Large intestine (tissue), 3 donors: Measurements from ENCODE around the gene SF3B2. TPM values are rescaled to one million over a fixed set of nuclear protein-coding genes. Genes with fewer than 3 reads are reported as not detected.
A peak's percentile ranks its signal among the peaks of the same experiment; 100 is the strongest.

ENCODE experiments used
- DNase-seq, 2 donors: peaks; one replicate each; pipeline versions ENCODE4 v3.0.0 to v3.0.0-alpha.2; 2013
- H3K27ac ChIP-seq: one replicate; pipeline ENCODE4 v1.5.1; 2013; ENCODE audit warnings: low read length
- H3K27me3 ChIP-seq: 2 replicates; pipeline ENCODE4 v1.6.1; 2013; ENCODE audit warnings: low read length; ENCODE audit not compliant: control insufficient read depth, insufficient read depth
- H3K36me3 ChIP-seq: 2 replicates; pipeline ENCODE4 v1.6.1; 2013; ENCODE audit warnings: low read length; ENCODE audit not compliant: control insufficient read depth, insufficient read depth
- H3K4me1 ChIP-seq: one replicate; pipeline ENCODE4 v1.6.1; 2013; ENCODE audit warnings: low read length; ENCODE audit not compliant: control insufficient read depth, insufficient read depth
- H3K4me3 ChIP-seq: one replicate; pipeline ENCODE4 v1.5.1; 2013; ENCODE audit warnings: low read length
- H3K9me3 ChIP-seq: one replicate; pipeline ENCODE4 v1.6.1; 2013; ENCODE audit warnings: mild to moderate bottlenecking, low read depth, low read length, moderate library complexity; ENCODE audit not compliant: control insufficient read depth
- WGBS: methylation state at CpG from one replicate; pipeline ENCODE4 v1.1.5; 2013; ENCODE audit warnings: low lambda C conversion rate; ENCODE audit not compliant: insufficient coverage; 5-methylcytosine and 5-hydroxymethylcytosine counted together
- polyA plus RNA-seq: library from polyadenylated mRNA; unstranded; fragments of 120-200 nt; gene quantifications from one replicate; pipeline ENCODE4 v1.2.1, GENCODE V29; 2013

SF3B2 gene
- polyA plus RNA-seq, 1 donor, result 146 TPM

DNA sequence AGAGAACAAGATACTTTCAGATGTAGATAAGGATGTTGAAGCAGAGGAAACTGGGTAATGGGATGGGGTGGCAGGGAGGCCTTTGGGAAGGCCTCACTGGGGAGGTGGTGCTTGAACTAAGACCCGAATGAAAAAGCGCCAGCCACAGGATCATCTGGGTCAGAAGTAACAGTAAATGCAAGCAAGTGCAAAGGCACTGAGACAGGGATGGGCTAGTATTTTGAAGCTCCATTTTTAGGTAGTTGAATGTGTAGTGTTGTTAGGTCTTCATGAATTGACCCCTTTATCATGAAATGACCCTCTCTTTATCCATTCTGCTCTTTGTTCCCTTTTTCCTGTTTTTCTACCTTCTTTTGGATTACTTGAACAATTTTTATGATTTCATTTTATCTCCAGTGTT lies 11.7 kb downstream of the SF3B2 start:
- no peaks in the 10 kb centered on the region for H3K4me1 ChIP-seq
- no peaks in the 10 kb centered on the region for H3K27me3 ChIP-seq
- H3K9me3 ChIP-seq, result no peaks in the 10 kb centered on the region
- no CpG with 5 or more reads among the region's 2 CpGs for WGBS
- no peak for DNase-seq
- no peak overlapping the region for H3K4me3 ChIP-seq
- peaks cover 90% of the 10 kb centered on the region for H3K36me3 ChIP-seq
- no peak overlapping the region for H3K27ac ChIP-seq

DNA sequence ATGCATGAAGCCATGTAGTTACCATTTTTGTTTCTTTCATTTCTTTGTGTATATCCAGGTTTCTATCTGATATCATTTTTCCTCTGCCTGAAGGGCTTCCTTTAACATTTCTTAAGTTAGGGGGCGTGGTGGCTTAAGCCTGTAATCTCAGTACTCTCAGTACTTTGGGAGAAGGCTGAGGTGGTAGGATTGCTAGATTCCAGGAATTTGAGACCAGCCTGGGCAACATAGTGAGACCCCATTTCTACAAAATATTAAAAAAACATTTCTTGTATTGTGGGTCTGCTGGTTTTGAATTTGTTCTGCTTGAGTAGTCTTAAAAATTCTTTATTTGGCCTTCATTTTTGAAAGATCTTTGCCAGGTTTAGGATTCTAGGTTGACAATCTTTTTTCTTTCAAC lies 12.4 kb downstream of the SF3B2 start:
- Histone ChIP-seq H3K27me3 (no peaks in the 10 kb centered on the region), H3K4me3 (no peak overlapping the region), H3K27ac (no peak overlapping the region), H3K9me3 (no peaks in the 10 kb centered on the region), H3K36me3 (peaks cover 87% of the 10 kb centered on the region), H3K4me1 (peaks cover 6% of the 10 kb centered on the region)
- WGBS, result no CpG with 5 or more reads among the region's 1 CpG
- no peak for DNase-seq

DNA sequence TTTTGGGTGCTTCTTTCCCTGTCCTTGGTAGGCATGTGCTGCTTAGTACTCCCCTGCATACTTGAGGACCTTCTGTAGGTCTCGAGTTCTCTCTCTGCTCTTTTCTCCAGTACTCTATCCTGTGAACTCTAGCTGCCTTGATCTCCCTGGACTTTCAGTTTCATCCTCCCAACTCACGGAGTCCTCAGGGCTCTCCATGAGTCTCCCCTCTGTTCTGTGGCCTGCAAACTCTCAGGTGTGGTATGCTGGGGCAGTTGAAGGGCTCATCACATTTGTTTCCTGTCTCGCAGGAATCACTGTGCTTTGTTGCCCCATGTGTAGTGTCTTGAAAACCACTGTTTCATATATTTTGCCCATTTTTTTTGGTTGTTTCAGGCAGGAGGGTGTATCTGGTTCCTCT lies 14.6 kb downstream of the SF3B2 start:
- Histone ChIP-seq H3K9me3 (no peaks in the 10 kb centered on the region), H3K36me3 (peaks cover 65% of the 10 kb centered on the region), H3K4me1 (peaks cover 13% of the 10 kb centered on the region), H3K27ac (no peak overlapping the region), H3K27me3 (no peaks in the 10 kb centered on the region), H3K4me3 (no peak overlapping the region)
- DNase-seq, result no peak
- WGBS, result no CpG with 5 or more reads among the region's 3 CpGs

- Histone ChIP-seq H3K36me3 (peaks cover 60% of the 10 kb centered on the region), H3K4me3 (no peak overlapping the region), H3K4me1 (peaks cover 14% of the 10 kb centered on the region), H3K27me3 (no peaks in the 10 kb centered on the region), H3K9me3 (no peaks in the 10 kb centered on the region), H3K27ac (no peak overlapping the region)
- DNase-seq, result no peak
- no CpG with 5 or more reads among the region's 4 CpGs for WGBS
These were observed 15.5 kb downstream of the SF3B2 start for GRCh38 chr11:66067640-66068039.

DNA sequence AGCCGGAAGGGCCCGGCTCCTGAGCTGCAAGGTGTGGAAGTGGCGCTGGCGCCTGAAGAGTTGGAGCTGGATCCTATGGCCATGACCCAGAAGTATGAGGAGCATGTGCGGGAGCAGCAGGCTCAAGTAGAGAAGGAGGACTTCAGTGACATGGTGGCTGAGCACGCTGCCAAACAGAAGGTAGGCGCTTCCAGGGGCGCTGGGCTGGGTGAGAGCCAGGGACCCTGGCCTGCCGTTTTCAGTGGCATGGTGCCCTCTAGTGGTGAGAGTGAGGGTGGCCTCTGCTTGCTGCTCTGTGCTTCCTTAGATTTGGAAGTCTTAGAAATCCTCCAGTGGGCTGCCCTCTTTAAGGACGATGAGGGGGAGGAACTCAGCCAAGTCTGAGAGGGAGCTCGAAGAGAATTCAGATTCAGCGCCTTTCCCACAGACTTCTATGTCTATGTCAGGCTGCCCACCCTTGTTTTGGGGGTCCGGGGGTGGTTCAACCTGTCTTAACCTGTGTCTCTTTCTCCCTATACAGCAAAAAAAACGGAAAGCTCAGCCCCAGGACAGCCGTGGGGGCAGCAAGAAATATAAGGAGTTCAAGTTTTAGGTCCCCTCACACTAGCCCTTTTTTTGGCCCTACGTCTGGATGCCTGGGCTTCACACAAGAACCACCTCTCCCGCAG lies 16.1 kb downstream of the SF3B2 start:
- Histone ChIP-seq H3K9me3 (no peaks in the 10 kb centered on the region), H3K4me3 (no peak overlapping the region), H3K27me3 (no peaks in the 10 kb centered on the region), H3K27ac (peak overlapping the region; percentile 70), H3K36me3 (peaks cover 53% of the 10 kb centered on the region), H3K4me1 (peaks cover 14% of the 10 kb centered on the region)
- no CpG with 5 or more reads among the region's 17 CpGs for WGBS
- DNase-seq, result peak; percentile 55 to 63

- H3K4me3 ChIP-seq, result peak overlapping the region; percentile 52
- peak in 1 of 2 donors; percentile 42 for DNase-seq
- no peaks in the 10 kb centered on the region for H3K27me3 ChIP-seq
- H3K27ac ChIP-seq, result peak overlapping the region; percentile 70
- no CpG with 5 or more reads among the region's 14 CpGs for WGBS
- H3K36me3 ChIP-seq, result peaks cover 46% of the 10 kb centered on the region
- peaks cover 14% of the 10 kb centered on the region for H3K4me1 ChIP-seq
- no peaks in the 10 kb centered on the region for H3K9me3 ChIP-seq
These were observed 17.0 kb downstream of the SF3B2 start for GRCh38 chr11:66068923-66069714.

DNA sequence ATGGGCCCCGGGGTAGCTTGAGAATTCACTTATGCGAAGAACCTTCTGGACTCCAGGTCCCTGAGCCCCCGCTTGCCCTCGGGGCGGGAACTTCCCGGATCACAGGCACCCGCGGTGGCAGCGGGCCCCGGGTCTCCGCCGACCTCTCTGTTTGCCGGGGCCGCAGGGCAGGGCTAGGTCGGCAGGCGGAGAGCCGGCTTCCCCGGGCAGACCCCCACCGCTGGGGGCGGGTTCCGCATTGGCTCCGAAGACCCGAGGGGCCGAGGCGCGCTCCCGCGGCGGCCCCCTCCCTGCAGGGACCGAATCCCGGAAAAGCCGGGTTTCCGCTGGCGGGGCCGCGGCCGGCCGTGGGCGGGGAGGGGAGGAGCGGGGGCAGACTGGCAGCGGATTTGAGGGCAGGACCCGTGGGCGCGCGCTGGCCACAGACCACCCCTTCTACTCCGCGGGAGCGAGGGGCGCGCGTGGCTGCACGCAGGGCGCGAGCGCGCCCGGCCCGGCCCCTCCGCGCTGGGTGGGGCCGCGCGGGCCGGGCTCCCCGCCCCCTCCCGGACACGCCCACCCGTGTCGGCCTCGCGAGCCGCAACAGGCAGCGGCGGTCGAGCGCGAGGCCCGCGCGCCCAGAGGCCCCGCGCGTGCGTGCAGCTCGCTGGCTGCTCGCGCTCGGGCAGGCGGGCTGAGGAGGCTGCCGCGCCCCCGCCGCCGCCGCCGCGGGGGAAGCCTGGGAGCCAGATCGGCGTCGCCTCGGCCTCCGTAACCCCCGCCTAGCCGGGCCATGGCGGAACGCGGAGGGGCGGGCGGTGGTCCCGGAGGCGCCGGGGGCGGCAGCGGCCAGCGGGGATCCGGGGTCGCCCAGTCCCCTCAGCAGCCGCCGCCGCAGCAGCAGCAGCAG lies 17.8 kb downstream of the SF3B2 start, which contains the start of gene PACS1:
Gene PACS1, plus strand, starts transcription at position 558 of the 889 bp plus-strand sequence. Its CDS starts 215 bp downstream, at position 773.
- H3K4me1 ChIP-seq, result peaks cover 14% of the 10 kb centered on the region
- peak within 1 kb of the TSS; percentile 70 for H3K27ac ChIP-seq
- peak; percentile 64 to 73 for DNase-seq
- WGBS, result no CpG with 5 or more reads among the region's 120 CpGs
- peaks cover 40% of the 10 kb centered on the region for H3K36me3 ChIP-seq
- peak within 1 kb of the TSS; percentile 62 for H3K4me3 ChIP-seq
- no peaks in the 10 kb centered on the region for H3K9me3 ChIP-seq
- H3K27me3 ChIP-seq, result no peaks in the 10 kb centered on the region

GRCh38 chr11:66070604-66071380 lies 18.6 kb downstream of the SF3B2 start:
- Histone ChIP-seq H3K4me1 (peaks cover 14% of the 10 kb centered on the region), H3K4me3 (peak overlapping the region; percentile 62), H3K9me3 (no peaks in the 10 kb centered on the region), H3K27me3 (no peaks in the 10 kb centered on the region), H3K27ac (no peak overlapping the region), H3K36me3 (peaks cover 35% of the 10 kb centered on the region)
- DNase-seq, result peak in 1 of 2 donors; percentile 55
- WGBS, result no CpG with 5 or more reads among the region's 60 CpGs

DNA sequence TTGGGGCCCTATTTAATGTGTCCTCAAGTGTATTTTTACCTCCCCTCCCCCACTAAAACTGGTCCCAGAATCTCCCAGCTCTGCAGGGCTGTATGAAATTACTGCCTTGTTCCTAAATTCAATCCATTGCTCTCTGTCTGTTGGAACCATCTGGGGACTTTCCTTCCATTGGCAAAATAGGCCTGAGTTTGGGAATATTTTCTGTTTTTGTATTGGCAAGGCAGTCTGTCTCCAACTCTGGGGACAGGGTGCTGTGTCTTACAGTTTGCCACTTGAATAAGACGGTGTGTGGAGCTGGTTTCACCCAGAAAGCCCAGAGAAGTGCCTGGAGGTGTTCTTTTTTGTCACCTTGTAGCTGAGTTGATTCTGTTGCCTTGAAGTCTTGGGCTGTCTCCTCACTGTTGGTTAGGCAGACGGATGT lies 19.2 kb downstream of the SF3B2 start:
- peaks cover 29% of the 10 kb centered on the region for H3K36me3 ChIP-seq
- H3K9me3 ChIP-seq, result no peaks in the 10 kb centered on the region
- WGBS, result no CpG with 5 or more reads among the region's 2 CpGs
- peak overlapping the region; percentile 62 for H3K4me3 ChIP-seq
- peaks cover 14% of the 10 kb centered on the region for H3K4me1 ChIP-seq
- no peaks in the 10 kb centered on the region for H3K27me3 ChIP-seq
- H3K27ac ChIP-seq, result no peak overlapping the region
- no peak for DNase-seq
